GM12865 (cell line): ENCODE measurements around the gene TMEM132D.

Experiments used
- DNase-seq: peaks from one replicate; pipeline ENCODE4 v3.0.0; 2010; ENCODE audit warnings: low read depth
- H3K4me3 ChIP-seq: 2 replicates; pipeline ENCODE4 v1.5.1; 2011; ENCODE audit warnings: mild to moderate bottlenecking, low read depth, low read length, control low read depth
- CTCF ChIP-seq: IDR thresholded peaks from 2 replicates; pipeline ENCODE4 v1.5.1; 2011; ENCODE audit warnings: low read length, control low read depth, low read depth, inconsistent platforms; ENCODE audit not compliant: insufficient read depth; ENCODE audit errors: missing control alignments

TMEM132D gene

GRCh38 chr12:129660946-129661345, 242.9 kb downstream of the TMEM132D start:
- no peak for TF ChIP-seq CTCF
- no peak for DNase-seq
- no peak overlapping the region for H3K4me3 ChIP-seq

GRCh38 chr12:129659961-129660622, 243.7 kb downstream of the TMEM132D start:
- TF ChIP-seq CTCF: no peak
- no peak for DNase-seq
- H3K4me3 ChIP-seq: no peak overlapping the region

GRCh38 chr12:129657179-129657578, 246.6 kb downstream of the TMEM132D start:
- DNase-seq: no peak
- TF ChIP-seq CTCF: no peak
- no peak overlapping the region for H3K4me3 ChIP-seq

- no peak overlapping the region for H3K4me3 ChIP-seq
- no peak for DNase-seq
- no peak for TF ChIP-seq CTCF
Measured at GRCh38 chr12:129651951-129652350, 251.9 kb downstream of the TMEM132D start.

- no peak for TF ChIP-seq CTCF
- no peak for DNase-seq
- H3K4me3 ChIP-seq: no peak overlapping the region
Measured at GRCh38 chr12:129641926-129642325, 261.9 kb downstream of the TMEM132D start.

- no peak for TF ChIP-seq CTCF
- no peak overlapping the region for H3K4me3 ChIP-seq
- DNase-seq: no peak
Measured at GRCh38 chr12:129635021-129635685, 268.7 kb downstream of the TMEM132D start.
